CD4-positive, alpha-beta memory T cell (primary cell): ENCODE data around the gene APOL3. TPM values are rescaled to one million over a fixed set of nuclear protein-coding genes. Genes with fewer than 3 reads are reported as not detected.
"Not testable (repeated sequence)": the region's sequence is repeated elsewhere in the genome, so short reads cannot be mapped to it uniquely, and the experiment has no call there.

Experiments used
- CTCF ChIA-PET: fragments of 350-600 bp; sonication (Branson Sonifier 250); formaldehyde crosslinking; loops from one replicate; lab custom pipeline; 2021; ENCODE audit warnings: inconsistent platforms; ENCODE audit not compliant: partially characterized antibody; lab: Charles Lee
- POLR2A ChIA-PET: fragments of 350-600 bp; sonication (Branson Sonifier 250); formaldehyde crosslinking; loops from one replicate; lab custom pipeline; 2021; ENCODE audit not compliant: partially characterized antibody; lab: Charles Lee
- DNase-seq, 5 donors: peaks; one replicate each; pipeline versions ENCODE4 v3.0.0 to v3.0.0-alpha.2; 2020 to 2022; ENCODE audit warnings: mixed read lengths in 1 of 5
- H3K27ac ChIP-seq: one replicate; pipeline ENCODE4 v1.7.0; 2013; ENCODE audit warnings: low read depth, low read length
- H3K27me3 ChIP-seq: 2 replicates; pipeline ENCODE4 v1.7.0; 2013; ENCODE audit warnings: mild to moderate bottlenecking, low read length, moderate library complexity; ENCODE audit not compliant: insufficient read depth
- H3K36me3 ChIP-seq: 2 replicates; pipeline ENCODE4 v1.7.0; 2013; ENCODE audit warnings: mild to moderate bottlenecking, low read length, moderate library complexity; ENCODE audit not compliant: insufficient read depth
- H3K4me1 ChIP-seq: 2 replicates; pipeline ENCODE4 v1.7.0; 2013; ENCODE audit warnings: mild to moderate bottlenecking, low read length, moderate library complexity; ENCODE audit not compliant: insufficient read depth
- H3K4me3 ChIP-seq, 2 donors: one replicate each; pipeline ENCODE4 v1.7.0; 2013; ENCODE audit warnings: low read length in 2 of 2, mild to moderate bottlenecking in 1 of 2
- H3K9me3 ChIP-seq, 2 donors: one replicate each; pipeline ENCODE4 v1.7.0; 2013; ENCODE audit warnings: low read length in 2 of 2, control low read depth in 1 of 2; ENCODE audit not compliant: control insufficient read depth in 1 of 2
- H3K27ac Mint-ChIP-seq, 7 donors: one replicate each; pipeline ENCODE4 v1.8.0; 2020 to 2021; ENCODE audit warnings: mixed read lengths in 7 of 7, mild to moderate bottlenecking in 6 of 7, inconsistent platforms in 3 of 7, moderate library complexity in 3 of 7
- H3K27me3 Mint-ChIP-seq, 2 donors: one replicate each; pipeline ENCODE4 v1.8.0; 2020 to 2021; ENCODE audit warnings: mixed read lengths in 2 of 2
- H3K36me3 Mint-ChIP-seq, 2 donors: one replicate each; pipeline ENCODE4 v1.8.0; 2020 to 2021; ENCODE audit warnings: mixed read lengths in 2 of 2, inconsistent platforms in 1 of 2, mild to moderate bottlenecking in 1 of 2
- H3K4me1 Mint-ChIP-seq, 4 donors: one replicate each; pipeline ENCODE4 v1.8.0; 2020 to 2021; ENCODE audit warnings: mixed read lengths in 4 of 4, mild to moderate bottlenecking in 1 of 4
- H3K4me3 Mint-ChIP-seq, 8 donors: one replicate each; pipeline ENCODE4 v1.8.0; 2020 to 2021; ENCODE audit warnings: mixed read lengths in 8 of 8, mild to moderate bottlenecking in 7 of 8, moderate library complexity in 6 of 8, inconsistent platforms in 3 of 8
- H3K9me3 Mint-ChIP-seq, 8 donors: one replicate each; pipeline ENCODE4 v1.8.0; 2020 to 2021; ENCODE audit warnings: mixed read lengths in 8 of 8, mild to moderate bottlenecking in 5 of 8, inconsistent platforms in 3 of 8, moderate library complexity in 1 of 8
- intact Hi-C: fragments of 100-400 bp; cut with micrococcal nuclease; formaldehyde crosslinking; loops from one replicate; pipeline ENCODE4 v1.15.1; 2023
- polyA plus RNA-seq, 2 donors: library from polyadenylated mRNA; unstranded; fragments of 300-500 nt; fragmentation: Illumina TruSeq; gene quantifications; one replicate each; pipeline ENCODE4 v1.2.3, GENCODE V29; 2021
- total RNA-seq, 2 experiments: library from RNA; stranded (reverse); gene quantifications; one replicate each; pipeline ENCODE4 v1.2.3, GENCODE V29; 2021

Gene APOL3
- total and polyA plus RNA-seq, 4 experiments from 2014 or later = 47.4 to 229 (median 161) TPM

DNA sequence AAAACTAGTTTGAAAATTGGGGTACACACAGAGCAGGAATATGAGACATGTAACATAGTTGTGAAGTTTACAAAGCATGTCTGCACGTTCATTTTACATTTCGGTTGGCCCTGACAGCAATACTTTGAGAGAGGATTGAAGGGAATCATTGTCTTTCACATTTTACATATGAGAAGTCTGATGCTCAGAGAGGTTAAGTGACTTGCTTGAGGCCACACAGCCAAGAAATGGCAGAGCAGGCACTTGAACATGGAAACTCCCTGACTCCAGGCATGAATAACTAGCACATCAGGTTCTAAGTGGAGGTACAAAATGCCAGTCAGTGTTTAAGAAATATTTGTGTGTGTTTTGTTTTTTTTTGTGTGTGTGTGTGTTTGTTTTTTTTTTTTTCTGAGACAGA lies 53.6 kb downstream of the APOL3 start:
- CTCF ChIA-PET = no interaction called here
- Mint-ChIP-seq H3K27ac (no peak overlapping the region), H3K27me3 (peaks cover 14% of the 10 kb centered on the region in 2 donors), H3K9me3 (no peaks in the 10 kb centered on the region), H3K4me1 (peaks cover 0 to 1% (median 0%) of the 10 kb centered on the region in 4 donors), H3K36me3 (no peaks in the 10 kb centered on the region), H3K4me3 (no peak overlapping the region)
- intact Hi-C loops = no loop called here
- POLR2A ChIA-PET = no interaction called here
- Histone ChIP-seq H3K4me1 (no peaks in the 10 kb centered on the region), H3K36me3 (no peaks in the 10 kb centered on the region), H3K27ac (no peak overlapping the region), H3K4me3 (no peak overlapping the region), H3K9me3 (no peaks in the 10 kb centered on the region), H3K27me3 (peaks cover 6% of the 10 kb centered on the region)
- DNase-seq = no peak

- peaks cover 11 to 22% of the 10 kb centered on the region in 2 donors for H3K27me3 Mint-ChIP-seq
- H3K27ac Mint-ChIP-seq = no peak overlapping the region
- H3K4me1 ChIP-seq = no peaks in the 10 kb centered on the region
- H3K27me3 ChIP-seq = peaks cover 6% of the 10 kb centered on the region
- no peak overlapping the region for H3K4me3 Mint-ChIP-seq
- DNase-seq = no peak
- no peaks in the 10 kb centered on the region for H3K36me3 Mint-ChIP-seq
- H3K4me1 Mint-ChIP-seq = peaks cover 0 to 1% (median 0%) of the 10 kb centered on the region in 4 donors
- H3K9me3 ChIP-seq = no peaks in the 10 kb centered on the region
- intact Hi-C loops = no loop called here
- H3K4me3 ChIP-seq = no peak overlapping the region
- no peaks in the 10 kb centered on the region for H3K9me3 Mint-ChIP-seq
- POLR2A ChIA-PET = no interaction called here
- H3K36me3 ChIP-seq = no peaks in the 10 kb centered on the region
- no peak overlapping the region for H3K27ac ChIP-seq
- CTCF ChIA-PET = interaction anchor here (0.8 kb wide), 1 partner anchor 19 kb away, joined by 4 read pairs; no protein-coding TSS in a partner anchor
Observed at GRCh38 chr22:36104988-36105387, 55.6 kb downstream of the APOL3 start.

- Mint-ChIP-seq H3K27me3 (peaks cover 11 to 25% of the 10 kb centered on the region in 2 donors), H3K36me3 (no peaks in the 10 kb centered on the region), H3K4me1 (peaks cover 0 to 1% (median 0%) of the 10 kb centered on the region in 4 donors), H3K27ac (no peak overlapping the region), H3K4me3 (no peak overlapping the region), H3K9me3 (no peaks in the 10 kb centered on the region)
- H3K27me3 ChIP-seq = peaks cover 6% of the 10 kb centered on the region
- no peak overlapping the region for H3K4me3 ChIP-seq
- ChIA-PET CTCF (no interaction called here), POLR2A (no interaction called here)
- H3K36me3 ChIP-seq = no peaks in the 10 kb centered on the region
- intact Hi-C loops = no loop called here
- DNase-seq = no peak
- no peak overlapping the region for H3K27ac ChIP-seq
- H3K4me1 ChIP-seq = no peaks in the 10 kb centered on the region
- no peaks in the 10 kb centered on the region for H3K9me3 ChIP-seq
Observed at GRCh38 chr22:36104435-36104834, 56.1 kb downstream of the APOL3 start.

DNA sequence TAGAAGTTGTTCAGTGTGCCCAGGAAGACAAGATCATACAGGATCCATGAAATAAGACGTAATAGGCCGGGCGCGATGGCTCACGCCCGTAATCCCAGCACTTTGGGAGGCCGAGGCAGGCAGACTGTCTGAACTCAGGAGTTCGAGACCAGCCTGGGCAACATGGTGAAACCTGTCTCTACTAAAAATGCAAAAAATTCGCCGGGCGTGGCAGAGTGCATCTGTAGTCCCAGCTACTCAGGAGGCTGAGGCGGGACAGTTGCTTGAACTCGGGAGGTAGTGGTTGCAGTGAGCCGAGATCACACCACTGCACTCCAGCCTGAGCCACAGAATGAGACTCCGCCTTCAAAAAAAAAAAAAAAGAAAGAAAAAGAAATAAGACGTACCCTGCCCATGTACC lies 56.7 kb downstream of the APOL3 start:
- Histone ChIP-seq H3K27ac (no peak overlapping the region), H3K4me3 (no peak overlapping the region), H3K36me3 (no peaks in the 10 kb centered on the region), H3K4me1 (no peaks in the 10 kb centered on the region), H3K9me3 (no peaks in the 10 kb centered on the region), H3K27me3 (peaks cover 6% of the 10 kb centered on the region)
- POLR2A ChIA-PET = no interaction called here
- Mint-ChIP-seq H3K27ac (no peak overlapping the region), H3K27me3 (peaks cover 11 to 25% of the 10 kb centered on the region in 2 donors), H3K36me3 (no peaks in the 10 kb centered on the region), H3K9me3 (no peaks in the 10 kb centered on the region), H3K4me3 (no peak overlapping the region), H3K4me1 (peaks cover 0 to 1% (median 0%) of the 10 kb centered on the region in 4 donors)
- CTCF ChIA-PET = no interaction called here
- no peak for DNase-seq
- intact Hi-C loops = no loop called here

GRCh38 chr22:36102995-36103394 lies 57.6 kb downstream of the APOL3 start:
- POLR2A ChIA-PET = interaction anchor here (0.6 kb wide), 1 partner anchor 10 kb away, joined by 3 read pairs; no protein-coding TSS in a partner anchor
- Mint-ChIP-seq H3K4me3 (no peak overlapping the region), H3K27me3 (peaks cover 11 to 25% of the 10 kb centered on the region in 2 donors), H3K36me3 (no peaks in the 10 kb centered on the region), H3K9me3 (no peaks in the 10 kb centered on the region), H3K27ac (no peak overlapping the region), H3K4me1 (peaks cover 0 to 1% (median 0%) of the 10 kb centered on the region in 4 donors)
- intact Hi-C loops = no loop called here
- DNase-seq = no peak
- Histone ChIP-seq H3K27me3 (peaks cover 6% of the 10 kb centered on the region), H3K4me1 (no peaks in the 10 kb centered on the region), H3K9me3 (no peaks in the 10 kb centered on the region), H3K27ac (no peak overlapping the region), H3K36me3 (no peaks in the 10 kb centered on the region), H3K4me3 (no peak overlapping the region)
- CTCF ChIA-PET = interaction anchor here (1.4 kb wide), 1 partner anchor 38 kb away, joined by 7 read pairs; no protein-coding TSS in a partner anchor

- H3K36me3 Mint-ChIP-seq = no peaks in the 10 kb centered on the region
- H3K4me1 Mint-ChIP-seq = peaks cover 0 to 1% (median 0%) of the 10 kb centered on the region in 4 donors
- peaks cover 6% of the 10 kb centered on the region for H3K27me3 ChIP-seq
- DNase-seq = no peak
- H3K27ac Mint-ChIP-seq = no peak overlapping the region
- intact Hi-C loops = no loop called here
- no peak overlapping the region for H3K27ac ChIP-seq
- no peaks in the 10 kb centered on the region for H3K4me1 ChIP-seq
- ChIA-PET CTCF (interaction anchor here (1.4 kb wide), 1 partner anchor 36 kb away, joined by 7 read pairs; no protein-coding TSS in a partner anchor), POLR2A (no interaction called here)
- H3K4me3 Mint-ChIP-seq = no peak overlapping the region
- H3K9me3 Mint-ChIP-seq = no peaks in the 10 kb centered on the region
- peaks cover 7 to 20% of the 10 kb centered on the region in 2 donors for H3K27me3 Mint-ChIP-seq
- no peak overlapping the region for H3K4me3 ChIP-seq
- no peaks in the 10 kb centered on the region for H3K9me3 ChIP-seq
- H3K36me3 ChIP-seq = no peaks in the 10 kb centered on the region
Observed at GRCh38 chr22:36101756-36102155, 58.8 kb downstream of the APOL3 start.

DNA sequence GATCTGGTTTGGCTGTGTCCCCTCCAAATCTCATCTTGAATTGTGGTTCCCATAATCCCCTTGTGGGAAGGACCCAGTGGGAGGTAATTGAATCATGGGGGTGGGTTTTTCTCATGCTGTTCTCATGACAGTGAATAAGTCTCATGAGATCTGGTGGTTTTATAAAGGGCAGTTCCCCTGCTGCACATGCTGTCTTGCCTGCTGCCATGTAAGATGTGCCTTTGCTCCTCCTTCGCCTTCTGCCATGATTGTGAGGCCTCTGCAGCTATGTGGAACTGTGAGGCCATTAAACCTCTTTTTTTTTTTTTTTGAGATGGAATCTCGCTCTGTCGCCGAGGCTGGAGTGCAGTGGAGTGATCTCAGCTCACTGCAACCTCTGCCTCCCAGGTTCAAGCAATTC lies 59.6 kb downstream of the APOL3 start:
- H3K27ac Mint-ChIP-seq, H3K4me1 Mint-ChIP-seq, H3K9me3 ChIP-seq, CTCF ChIA-PET, intact Hi-C loops, H3K36me3 Mint-ChIP-seq, H3K4me3 ChIP-seq, H3K27ac ChIP-seq, H3K36me3 ChIP-seq, H3K4me3 Mint-ChIP-seq, H3K9me3 Mint-ChIP-seq, DNase-seq, POLR2A ChIA-PET, H3K4me1 ChIP-seq, H3K27me3 ChIP-seq: not testable (repeated sequence)
- H3K27me3 Mint-ChIP-seq = peaks cover 4 to 15% of the 10 kb centered on the region in 2 donors
